DOHH2 (cell line): ENCODE measurements around the gene SCN5A.
A peak's percentile ranks its signal among the peaks of the same experiment; 100 is the strongest.

Source experiments
- H3F3A ChIP-seq: fragments of 200-600 bp; sonication (generic), shearing (Covaris generic); 2 replicates; pipeline ENCODE4 v1.6.0; 2016; ENCODE audit warnings: antibody characterized with exemption, mild to moderate bottlenecking; ENCODE audit not compliant: control insufficient read depth, insufficient read depth
- H3K27ac ChIP-seq: fragments of 200-600 bp; sonication (generic); 2 replicates; pipeline ENCODE4 v1.5.1; 2014; ENCODE audit warnings: low read depth, mild to moderate bottlenecking, low read length, moderate library complexity
- H3K27me3 ChIP-seq: fragments of 200-600 bp; sonication (generic); 2 replicates; pipeline ENCODE4 v1.6.1; 2014; ENCODE audit warnings: mild to moderate bottlenecking, low read length, mixed read lengths; ENCODE audit not compliant: control insufficient read depth
- H3K36me3 ChIP-seq: fragments of 200-600 bp; sonication (generic); 2 replicates; pipeline ENCODE4 v1.6.1; 2014; ENCODE audit warnings: mild to moderate bottlenecking, low read length, moderate library complexity, mixed read lengths; ENCODE audit not compliant: control insufficient read depth
- H3K4me1 ChIP-seq: fragments of 200-600 bp; sonication (generic); 2 replicates; pipeline ENCODE4 v1.6.1; 2014; ENCODE audit warnings: mild to moderate bottlenecking, low read length, mixed read lengths; ENCODE audit not compliant: control insufficient read depth
- H3K4me2 ChIP-seq: fragments of 200-600 bp; sonication (generic); 2 replicates; pipeline ENCODE4 v1.6.0; 2014; ENCODE audit warnings: mild to moderate bottlenecking, low read length, moderate library complexity
- H3K4me3 ChIP-seq: fragments of 200-600 bp; sonication (generic); 2 replicates; pipeline ENCODE4 v1.5.1; 2014; ENCODE audit warnings: mild to moderate bottlenecking, low read length, mixed read lengths
- H3K79me2 ChIP-seq: fragments of 200-600 bp; sonication (generic); 2 replicates; pipeline ENCODE4 v1.6.1; 2014; ENCODE audit warnings: mild to moderate bottlenecking, low read length, mixed read lengths; ENCODE audit not compliant: control insufficient read depth
- H3K9me2 ChIP-seq: fragments of 200-600 bp; sonication (generic); replicated peaks from 2 replicates; pipeline ENCODE4 v1.6.1; 2014; ENCODE audit warnings: mild to moderate bottlenecking, low read length, mixed read lengths; ENCODE audit not compliant: control insufficient read depth
- H3K9me3 ChIP-seq: fragments of 200-600 bp; sonication (generic); 2 replicates; pipeline ENCODE4 v1.6.1; 2014; ENCODE audit warnings: antibody characterized with exemption, low read length, mixed read lengths; ENCODE audit not compliant: control insufficient read depth, insufficient read depth
- H4K20me1 ChIP-seq: fragments of 200-600 bp; sonication (generic); 2 replicates; pipeline ENCODE4 v1.6.0; 2014; ENCODE audit warnings: low read depth, mild to moderate bottlenecking, antibody characterized with exemption, low read length, moderate library complexity; ENCODE audit not compliant: control insufficient read depth, insufficient read depth
- EZH2phosphoT487 ChIP-seq: fragments of 200-600 bp; sonication (generic); IDR thresholded peaks from 2 replicates; pipeline ENCODE4 v1.6.1; 2017; ENCODE audit warnings: borderline replicate concordance, mild to moderate bottlenecking, antibody characterized with exemption, low read length, moderate library complexity, mixed read lengths
- TF ChIP-seq, protein P1 (sequence below): fragments of 200-600 bp; sonication (generic); IDR thresholded peaks from one replicate; pipeline ENCODE4 v1.5.1; 2014; ENCODE audit warnings: antibody characterized with exemption, mild to moderate bottlenecking, low read depth, low read length; ENCODE audit not compliant: poor library complexity, severe bottlenecking

SCN5A gene

DNA sequence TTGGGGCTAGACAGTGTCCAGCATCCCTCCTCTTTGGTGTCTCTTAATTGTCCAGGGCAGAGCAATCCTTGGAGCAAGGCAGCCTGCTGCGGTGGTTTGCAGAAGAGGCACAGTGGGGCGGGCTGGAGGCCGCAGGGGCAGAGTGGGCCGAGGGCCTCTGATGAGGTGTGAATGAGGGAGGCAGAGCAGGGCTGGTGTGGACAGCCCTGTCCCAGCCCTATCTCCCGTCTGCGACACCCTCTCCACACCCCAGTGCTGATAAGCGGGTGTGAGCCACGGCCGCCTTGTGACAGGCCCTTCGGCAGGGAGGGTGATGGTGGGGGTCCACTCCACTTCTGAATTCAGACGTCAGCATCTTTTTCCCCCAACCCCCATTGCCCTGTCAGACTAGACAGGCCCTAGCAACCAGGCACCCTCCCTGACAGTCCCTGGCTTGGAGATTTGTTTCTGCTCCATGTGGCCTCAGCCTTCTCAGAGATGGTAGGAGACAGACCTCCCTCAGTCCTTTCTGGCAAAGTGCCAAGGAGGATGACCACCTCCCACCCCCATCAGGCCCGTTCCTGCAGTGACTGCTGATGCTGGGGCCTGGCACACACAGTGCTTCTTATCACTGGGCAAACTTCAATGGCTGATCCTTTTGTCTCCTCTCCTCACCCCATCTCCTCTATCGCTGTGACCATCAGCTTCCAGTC lies 116.1 kb downstream of the SCN5A start:
- Histone ChIP-seq H3F3A (no peaks in the 10 kb centered on the region), H3K4me1 (no peaks in the 10 kb centered on the region), H3K36me3 (no peaks in the 10 kb centered on the region), H3K9me2 (no peaks in the 10 kb centered on the region), H3K4me2 (no peak overlapping the region), H3K4me3 (no peak overlapping the region), H3K27ac (no peak overlapping the region), H3K79me2 (no peaks in the 10 kb centered on the region), H4K20me1 (no peaks in the 10 kb centered on the region), H3K9me3 (no peaks in the 10 kb centered on the region), H3K27me3 (no peaks in the 10 kb centered on the region)
- TF ChIP-seq EZH2phosphoT487, result no peak
- TF ChIP-seq, protein P1, sequence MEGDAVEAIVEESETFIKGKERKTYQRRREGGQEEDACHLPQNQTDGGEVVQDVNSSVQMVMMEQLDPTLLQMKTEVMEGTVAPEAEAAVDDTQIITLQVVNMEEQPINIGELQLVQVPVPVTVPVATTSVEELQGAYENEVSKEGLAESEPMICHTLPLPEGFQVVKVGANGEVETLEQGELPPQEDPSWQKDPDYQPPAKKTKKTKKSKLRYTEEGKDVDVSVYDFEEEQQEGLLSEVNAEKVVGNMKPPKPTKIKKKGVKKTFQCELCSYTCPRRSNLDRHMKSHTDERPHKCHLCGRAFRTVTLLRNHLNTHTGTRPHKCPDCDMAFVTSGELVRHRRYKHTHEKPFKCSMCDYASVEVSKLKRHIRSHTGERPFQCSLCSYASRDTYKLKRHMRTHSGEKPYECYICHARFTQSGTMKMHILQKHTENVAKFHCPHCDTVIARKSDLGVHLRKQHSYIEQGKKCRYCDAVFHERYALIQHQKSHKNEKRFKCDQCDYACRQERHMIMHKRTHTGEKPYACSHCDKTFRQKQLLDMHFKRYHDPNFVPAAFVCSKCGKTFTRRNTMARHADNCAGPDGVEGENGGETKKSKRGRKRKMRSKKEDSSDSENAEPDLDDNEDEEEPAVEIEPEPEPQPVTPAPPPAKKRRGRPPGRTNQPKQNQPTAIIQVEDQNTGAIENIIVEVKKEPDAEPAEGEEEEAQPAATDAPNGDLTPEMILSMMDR, result no peak

DNA sequence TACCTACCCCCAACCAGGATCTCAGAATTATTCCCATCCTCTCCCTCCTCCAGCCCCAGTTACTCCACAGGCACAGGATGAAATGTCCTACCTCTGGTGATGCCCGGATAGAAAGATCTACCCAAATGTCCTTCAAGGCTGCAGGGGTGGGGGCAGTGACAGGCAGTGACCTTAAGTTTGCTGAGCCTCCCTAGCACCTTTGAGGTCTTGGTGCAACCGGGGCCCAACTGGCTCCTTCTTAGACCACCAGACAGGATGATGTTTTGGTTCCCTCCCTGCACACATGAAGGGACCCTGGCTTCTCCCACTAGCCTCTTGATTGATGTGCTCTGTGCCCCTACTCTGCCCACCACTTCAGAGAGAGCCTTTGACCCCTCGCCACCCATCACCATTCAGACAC lies 117.0 kb downstream of the SCN5A start:
- Histone ChIP-seq H3K27me3 (no peaks in the 10 kb centered on the region), H3K27ac (no peak overlapping the region), H3K9me3 (no peaks in the 10 kb centered on the region), H3K79me2 (no peaks in the 10 kb centered on the region), H3F3A (no peaks in the 10 kb centered on the region), H3K4me3 (no peak overlapping the region), H4K20me1 (no peaks in the 10 kb centered on the region), H3K4me1 (no peaks in the 10 kb centered on the region), H3K36me3 (peaks cover 6% of the 10 kb centered on the region), H3K4me2 (no peak overlapping the region), H3K9me2 (no peaks in the 10 kb centered on the region)
- TF ChIP-seq, protein P1, result no peak
- no peak for TF ChIP-seq EZH2phosphoT487

DNA sequence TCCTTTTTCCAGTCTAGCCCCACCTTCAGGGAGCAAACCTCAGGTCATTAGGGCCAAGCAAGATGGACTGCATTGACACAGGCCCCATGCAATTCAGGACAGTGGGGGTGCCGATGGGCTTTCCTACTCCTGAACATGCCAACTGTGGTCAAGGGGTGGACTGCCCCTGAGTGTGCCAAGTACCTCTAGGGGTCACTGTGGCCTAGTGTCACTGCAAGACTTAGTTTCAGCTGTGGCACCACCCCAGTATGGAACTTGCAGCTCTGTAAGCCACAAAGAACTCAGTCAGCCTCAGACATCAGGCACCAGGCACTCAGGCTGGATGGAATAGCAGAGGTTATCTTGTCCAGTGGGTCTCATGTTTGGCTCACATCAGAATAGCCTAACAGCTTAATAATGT lies 121.0 kb downstream of the SCN5A start:
- Histone ChIP-seq H3F3A (no peaks in the 10 kb centered on the region), H3K4me3 (no peak overlapping the region), H3K36me3 (peaks cover 28% of the 10 kb centered on the region)

More for the DNA sequence above, 121.0 kb downstream of the SCN5A start:
- Histone ChIP-seq H3K79me2 (no peaks in the 10 kb centered on the region), H3K4me1 (no peaks in the 10 kb centered on the region), H4K20me1 (no peaks in the 10 kb centered on the region), H3K27ac (no peak overlapping the region), H3K27me3 (no peaks in the 10 kb centered on the region), H3K9me3 (no peaks in the 10 kb centered on the region), H3K9me2 (no peaks in the 10 kb centered on the region), H3K4me2 (no peak overlapping the region)
- TF ChIP-seq EZH2phosphoT487, result no peak
- TF ChIP-seq, protein P1, result peak; percentile 37
